GM10266 (cell line): ENCODE data around the gene LCAT.

Experiments used
- DNase-seq: peaks from one replicate; pipeline ENCODE4 v3.0.0; 2012; ENCODE audit errors: extremely low spot score
- TF ChIP-seq, protein P1 (sequence below): IDR thresholded peaks from 2 replicates; pipeline ENCODE4 v1.5.1; 2012; ENCODE audit warnings: mild to moderate bottlenecking, low read depth; ENCODE audit not compliant: control insufficient read depth, insufficient read depth; ENCODE audit errors: missing control alignments

Gene LCAT

DNA sequence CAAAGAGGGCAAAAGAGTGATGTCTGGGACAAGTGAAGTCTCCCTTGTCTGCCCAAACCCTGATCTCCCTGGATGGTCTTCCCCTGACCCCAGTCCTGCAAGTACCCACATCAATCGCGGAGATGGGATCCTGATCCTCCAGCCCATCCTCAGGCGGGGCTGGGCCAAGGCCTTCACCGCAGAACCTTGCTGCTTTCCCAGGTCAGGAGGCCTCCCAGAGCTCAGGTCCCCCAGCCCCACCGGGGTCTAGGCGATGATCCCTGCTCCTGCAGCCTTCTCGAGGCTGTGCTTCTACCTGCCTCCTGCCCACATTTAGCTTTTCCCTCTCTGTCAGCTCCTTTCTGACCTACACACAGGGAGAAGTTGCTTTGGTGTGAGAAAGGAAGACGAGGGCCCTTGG lies 18.2 kb upstream of the LCAT start:
- TF ChIP-seq, protein P1, sequence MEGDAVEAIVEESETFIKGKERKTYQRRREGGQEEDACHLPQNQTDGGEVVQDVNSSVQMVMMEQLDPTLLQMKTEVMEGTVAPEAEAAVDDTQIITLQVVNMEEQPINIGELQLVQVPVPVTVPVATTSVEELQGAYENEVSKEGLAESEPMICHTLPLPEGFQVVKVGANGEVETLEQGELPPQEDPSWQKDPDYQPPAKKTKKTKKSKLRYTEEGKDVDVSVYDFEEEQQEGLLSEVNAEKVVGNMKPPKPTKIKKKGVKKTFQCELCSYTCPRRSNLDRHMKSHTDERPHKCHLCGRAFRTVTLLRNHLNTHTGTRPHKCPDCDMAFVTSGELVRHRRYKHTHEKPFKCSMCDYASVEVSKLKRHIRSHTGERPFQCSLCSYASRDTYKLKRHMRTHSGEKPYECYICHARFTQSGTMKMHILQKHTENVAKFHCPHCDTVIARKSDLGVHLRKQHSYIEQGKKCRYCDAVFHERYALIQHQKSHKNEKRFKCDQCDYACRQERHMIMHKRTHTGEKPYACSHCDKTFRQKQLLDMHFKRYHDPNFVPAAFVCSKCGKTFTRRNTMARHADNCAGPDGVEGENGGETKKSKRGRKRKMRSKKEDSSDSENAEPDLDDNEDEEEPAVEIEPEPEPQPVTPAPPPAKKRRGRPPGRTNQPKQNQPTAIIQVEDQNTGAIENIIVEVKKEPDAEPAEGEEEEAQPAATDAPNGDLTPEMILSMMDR: no peak
- DNase-seq: no peak

DNA sequence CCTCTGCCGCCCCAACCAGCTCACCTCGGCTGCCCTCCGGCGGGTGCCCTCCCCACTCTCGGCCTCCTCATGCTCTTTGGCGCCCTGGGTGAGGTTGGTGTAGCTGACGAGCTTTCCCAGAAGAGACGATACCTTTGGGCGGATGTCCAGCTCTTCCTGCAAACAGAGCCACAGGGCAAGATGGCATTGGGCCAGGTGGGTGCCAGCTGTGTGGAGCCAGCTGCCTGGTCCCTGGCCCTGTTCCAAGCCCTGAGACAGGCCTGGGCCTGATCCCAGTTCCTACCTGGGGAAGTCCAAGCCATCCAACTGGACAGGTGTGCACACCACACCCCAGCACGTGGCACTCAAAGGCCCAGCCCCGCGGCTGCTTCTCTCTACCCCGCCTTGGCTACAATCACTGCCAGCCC lies 17.6 kb upstream of the LCAT start:
- DNase-seq: no peak
- TF ChIP-seq, protein P1: no peak

DNA sequence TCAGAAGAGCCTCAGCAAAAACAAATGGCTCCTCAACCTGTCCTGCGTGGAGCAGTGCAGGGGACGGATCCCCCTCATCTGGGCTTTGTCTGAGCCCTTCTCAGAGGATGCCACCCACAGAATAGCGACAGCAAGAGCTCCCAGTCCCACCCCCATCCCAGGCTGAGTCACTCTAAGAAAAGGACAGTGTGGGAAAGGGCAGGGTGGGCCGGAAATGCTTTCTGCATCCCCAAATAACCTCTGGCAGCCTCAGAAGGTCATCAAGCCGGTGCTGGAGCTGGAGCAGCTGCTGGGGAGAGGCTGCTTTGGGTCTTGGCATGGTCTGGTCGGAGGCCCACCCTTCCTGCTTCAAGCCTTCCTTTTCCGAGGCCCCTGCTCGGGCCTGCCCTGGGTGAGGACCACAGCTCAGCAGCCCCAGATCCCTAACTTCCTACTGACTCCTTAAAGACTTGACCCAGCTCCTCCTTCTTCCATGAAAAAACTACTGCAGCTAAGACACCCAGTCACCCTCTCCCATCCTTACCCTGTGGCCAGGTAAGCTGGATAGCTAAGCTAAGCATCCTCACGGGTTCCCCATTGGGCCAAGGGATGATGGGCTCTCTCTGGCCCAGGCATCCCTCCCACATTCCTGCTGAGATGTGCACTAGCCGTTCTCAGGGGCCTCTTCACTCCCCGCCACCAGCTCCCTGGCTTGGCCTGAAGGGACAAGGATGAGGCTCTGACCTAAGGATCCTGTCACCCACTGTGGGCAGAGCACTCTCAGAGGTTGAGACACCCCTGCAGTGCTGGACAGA lies 15.8 kb upstream of the LCAT start:
- TF ChIP-seq, protein P1: no peak
- no peak for DNase-seq

DNA sequence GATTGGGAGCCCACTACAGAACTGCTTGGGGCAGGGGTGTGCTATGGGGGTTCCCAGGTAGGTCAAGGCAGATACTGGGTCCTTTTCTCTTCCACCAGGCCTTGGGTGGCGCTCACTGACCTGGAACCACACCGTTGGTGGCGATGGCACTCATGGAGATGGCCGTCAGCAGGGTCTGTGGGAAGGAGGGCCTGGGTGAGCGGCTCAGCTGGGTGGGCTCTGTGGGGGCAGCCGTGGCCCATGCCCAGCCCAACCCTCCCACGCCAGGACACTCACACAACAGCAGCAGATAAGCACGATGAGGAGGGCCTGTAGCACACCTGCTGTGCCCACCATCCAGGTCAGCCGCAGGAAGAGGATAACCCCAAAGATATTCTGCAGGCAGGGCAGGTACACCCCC lies 13.7 kb upstream of the LCAT start:
- DNase-seq: no peak
- TF ChIP-seq, protein P1: no peak

DNA sequence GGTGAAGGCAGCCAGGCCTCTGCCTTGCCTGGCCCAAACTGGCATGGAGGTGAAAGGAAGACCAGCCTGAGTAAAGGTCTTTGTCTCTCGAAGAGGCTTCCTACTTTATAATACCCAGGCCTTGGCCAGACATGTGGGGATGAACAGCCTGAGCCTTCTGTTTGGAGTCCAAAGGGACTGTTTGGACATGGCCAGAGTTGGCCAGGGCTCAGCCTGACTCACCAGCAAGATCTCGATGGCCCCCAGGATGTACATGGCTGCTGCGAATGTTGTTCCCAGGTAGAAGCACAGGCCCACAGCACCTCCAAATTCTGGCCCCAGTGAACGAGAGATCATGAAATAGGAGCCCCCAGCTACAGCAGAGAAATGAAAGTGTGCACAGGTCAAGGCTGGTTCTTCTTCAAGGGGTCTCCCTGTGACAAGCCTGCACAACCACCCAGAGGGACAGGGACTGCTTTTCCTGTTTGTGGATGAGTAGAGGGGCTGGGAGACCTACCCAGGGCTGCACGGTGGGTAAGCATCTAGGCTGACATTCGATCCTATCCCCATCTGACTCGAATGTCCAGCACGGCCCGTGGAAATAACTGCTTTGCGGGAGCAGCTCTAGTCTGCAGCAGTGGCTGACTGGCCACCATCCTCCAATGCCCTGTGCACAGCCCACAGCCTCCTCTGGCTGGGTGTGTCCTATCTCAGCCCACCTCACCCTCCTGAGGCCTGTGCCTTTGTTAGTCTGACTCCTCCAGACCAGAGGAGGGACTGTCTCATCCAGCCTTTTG lies 10.7 kb upstream of the LCAT start:
- DNase-seq: no peak
- TF ChIP-seq, protein P1: no peak

DNA sequence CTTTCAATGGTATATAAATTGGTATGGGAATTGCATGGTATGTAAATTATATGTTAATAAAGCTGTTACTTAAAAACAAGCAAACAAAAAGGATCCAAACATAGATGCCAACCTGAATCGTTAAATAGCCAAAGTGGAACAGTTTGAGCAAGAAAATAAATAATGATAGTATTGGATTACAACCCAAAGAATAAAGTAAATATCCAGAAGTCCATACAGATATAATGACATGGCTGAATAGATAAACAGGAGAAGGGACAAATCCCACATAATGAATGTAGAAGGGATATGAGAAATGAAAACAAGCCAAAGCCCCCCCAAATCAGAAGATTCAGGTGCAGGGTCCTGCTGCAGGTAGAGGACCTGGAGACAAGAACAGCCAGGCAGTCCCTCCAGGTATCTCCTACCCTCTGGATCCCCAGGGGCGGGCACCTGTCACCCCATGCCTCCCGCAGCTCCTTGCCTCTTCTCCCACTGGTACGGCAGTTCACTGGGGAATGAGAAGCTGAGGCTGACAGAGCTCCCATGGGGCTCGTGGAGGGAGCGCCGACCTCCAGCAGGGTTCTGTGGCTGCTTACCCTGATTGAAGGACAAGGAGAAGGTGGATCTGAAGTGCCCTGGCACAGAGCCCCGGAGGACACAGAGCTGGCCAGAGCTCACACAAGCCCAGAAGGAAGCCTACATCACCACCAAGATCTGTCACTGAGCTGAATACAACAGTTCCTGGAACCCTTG lies 9.9 kb upstream of the LCAT start:
- TF ChIP-seq, protein P1: no peak
- no peak for DNase-seq
